HG02588 (cell line): ENCODE measurements around the gene EHMT1.
"Not testable (repeated sequence)": the region's sequence is repeated elsewhere in the genome, so short reads cannot be mapped to it uniquely, and the experiment has no call there.

Experiments used
- ATAC-seq: cut with Tn5 transposase; IDR thresholded peaks from one replicate; pipeline ENCODE4 v1.9.1; 2021; ENCODE audit warnings: mild to moderate bottlenecking, moderate library complexity; ENCODE audit not compliant: unreplicated experiment

The EHMT1 gene

GRCh38 chr9:137614631-137615386, 4.0 kb upstream of the EHMT1 start:
- ATAC-seq, result no peak

GRCh38 chr9:137615387-137615871, 3.4 kb upstream of the EHMT1 start:
- ATAC-seq, result no peak

GRCh38 chr9:137619240-137620047, 639 bp downstream of the EHMT1 start:
- ATAC-seq, result no peak

GRCh38 chr9:137620048-137620405, 1.2 kb downstream of the EHMT1 start:
- ATAC-seq, result no peak

- no peak for ATAC-seq
These were observed 1.8 kb downstream of the EHMT1 start for GRCh38 chr9:137620581-137620980.

GRCh38 chr9:137621131-137621757, 2.4 kb downstream of the EHMT1 start:
- ATAC-seq, result no peak

GRCh38 chr9:137622211-137622610, 3.4 kb downstream of the EHMT1 start:
- ATAC-seq, result not testable (repeated sequence)

- no peak for ATAC-seq
These were observed 7.7 kb downstream of the EHMT1 start for GRCh38 chr9:137626464-137626863.

GRCh38 chr9:137627406-137627805, 8.6 kb downstream of the EHMT1 start:
- not testable (repeated sequence) for ATAC-seq

GRCh38 chr9:137630126-137630525, 11.3 kb downstream of the EHMT1 start:
- no peak for ATAC-seq

GRCh38 chr9:137630679-137631078, 11.9 kb downstream of the EHMT1 start:
- ATAC-seq, result no peak

- ATAC-seq, result no peak
These were observed 12.8 kb downstream of the EHMT1 start for GRCh38 chr9:137631345-137632229.

- ATAC-seq, result no peak
These were observed 13.7 kb downstream of the EHMT1 start for GRCh38 chr9:137632230-137633161.

GRCh38 chr9:137634016-137634415, 15.2 kb downstream of the EHMT1 start:
- ATAC-seq, result no peak

GRCh38 chr9:137638680-137639079, 19.9 kb downstream of the EHMT1 start:
- no peak for ATAC-seq

- ATAC-seq, result no peak
These were observed 20.7 kb downstream of the EHMT1 start for GRCh38 chr9:137639303-137640051.

GRCh38 chr9:137640862-137641261, 22.1 kb downstream of the EHMT1 start:
- no peak for ATAC-seq

- ATAC-seq, result no peak
These were observed 23.4 kb downstream of the EHMT1 start for GRCh38 chr9:137642118-137642601.

GRCh38 chr9:137642892-137643291, 24.1 kb downstream of the EHMT1 start:
- no peak for ATAC-seq
